Measurements from ENCODE around the gene LILRB1.

LILRB1 gene

DNA sequence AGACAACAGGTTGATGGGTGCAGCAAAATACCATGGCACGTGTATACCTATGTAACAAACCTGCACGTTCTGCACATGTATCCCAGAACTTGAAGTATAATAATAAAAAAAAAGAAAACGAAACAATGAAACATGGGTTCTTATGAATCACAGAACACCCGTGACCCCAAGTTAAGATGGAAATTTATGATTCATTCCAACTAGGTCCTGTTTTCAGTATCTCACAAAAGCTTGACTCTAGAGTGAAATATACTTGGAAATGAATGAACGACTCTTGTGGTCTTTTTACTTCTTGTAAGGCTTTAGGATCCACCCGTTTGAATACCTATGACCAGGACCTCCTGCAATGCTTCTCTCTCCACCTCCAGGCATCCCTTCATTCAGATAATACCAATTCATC lies 29.0 kb downstream of the LILRB1 start:
- no peak for TF ChIP-seq CTCF (conservative IDR thresholded peaks at IDR 0.05; ENCODE audit: control insufficient read depth, insufficient read depth, low read depth, low read length)
- no peak for DNase-seq (ENCODE audit: low read depth)
- H3K4me3 ChIP-seq (ENCODE audit: control insufficient read depth, low read depth, low read length), result no peak overlapping the region

DNA sequence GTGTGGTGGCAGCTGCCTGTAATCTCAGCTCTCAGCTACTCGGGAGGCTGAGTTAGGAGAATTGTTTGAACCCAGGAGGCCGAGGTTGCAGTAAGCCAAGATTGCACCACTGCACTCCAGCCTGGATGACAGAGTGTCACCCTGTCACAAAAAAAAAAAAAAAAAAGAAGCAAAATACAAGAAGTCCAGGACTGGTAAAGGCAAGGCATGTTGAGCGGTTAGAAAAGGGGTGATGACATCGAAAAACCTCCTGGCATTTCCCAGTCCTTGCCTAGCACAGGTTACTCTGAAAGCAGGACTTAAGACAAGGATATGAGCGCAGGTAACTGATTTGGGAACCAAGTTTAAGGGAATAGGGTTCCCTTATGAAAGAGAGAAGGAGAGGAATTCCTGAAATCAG lies 30.0 kb downstream of the LILRB1 start:
- H3K4me3 ChIP-seq (ENCODE audit: control insufficient read depth, low read depth, low read length), result no peak overlapping the region
- TF ChIP-seq CTCF (conservative IDR thresholded peaks at IDR 0.05; ENCODE audit: control insufficient read depth, insufficient read depth, low read depth, low read length), result no peak
- no peak for DNase-seq (ENCODE audit: low read depth)

- no peak for DNase-seq (ENCODE audit: low read depth)
- no peak for TF ChIP-seq CTCF (conservative IDR thresholded peaks at IDR 0.05; ENCODE audit: control insufficient read depth, insufficient read depth, low read depth, low read length)
- no peak overlapping the region for H3K4me3 ChIP-seq (ENCODE audit: control insufficient read depth, low read depth, low read length)
Observed at GRCh38 chr19:54660964-54661363, 30.7 kb downstream of the LILRB1 start.

GRCh38 chr19:54661846-54662481 lies 31.7 kb downstream of the LILRB1 start:
- no peak for DNase-seq (ENCODE audit: low read depth)
- H3K4me3 ChIP-seq (ENCODE audit: control insufficient read depth, low read depth, low read length), result no peak overlapping the region
- no peak for TF ChIP-seq CTCF (conservative IDR thresholded peaks at IDR 0.05; ENCODE audit: control insufficient read depth, insufficient read depth, low read depth, low read length)

DNA sequence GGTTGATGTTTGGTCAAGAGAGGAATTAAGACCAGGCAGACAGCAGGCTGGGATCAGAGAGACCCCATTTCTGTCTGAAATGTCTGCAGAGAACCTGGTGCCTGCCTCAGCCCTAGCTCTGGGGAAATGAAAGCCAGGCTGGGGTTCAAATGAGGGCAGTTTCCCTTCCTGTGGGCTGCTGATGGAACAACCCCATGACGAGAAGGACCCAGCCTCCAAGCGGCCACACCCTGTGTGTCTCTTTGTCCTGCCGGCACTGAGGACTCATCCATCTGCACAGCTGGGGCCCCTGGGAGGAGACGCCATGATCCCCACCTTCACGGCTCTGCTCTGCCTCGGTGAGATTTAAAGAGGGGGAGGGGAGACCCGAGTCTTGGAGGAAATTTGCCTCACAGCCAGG lies 32.4 kb downstream of the LILRB1 start, which contains the start of gene LILRB4:
Gene LILRB4, plus strand, starts transcription at position 256 of the 400 bp plus-strand sequence. Its CDS starts 49 bp downstream, at position 305.
- H3K4me3 ChIP-seq (ENCODE audit: control insufficient read depth, low read depth, low read length), result no peak within 1 kb of the TSS
- no peak for TF ChIP-seq CTCF (conservative IDR thresholded peaks at IDR 0.05; ENCODE audit: control insufficient read depth, insufficient read depth, low read depth, low read length)
- no peak for DNase-seq (ENCODE audit: low read depth)

DNA sequence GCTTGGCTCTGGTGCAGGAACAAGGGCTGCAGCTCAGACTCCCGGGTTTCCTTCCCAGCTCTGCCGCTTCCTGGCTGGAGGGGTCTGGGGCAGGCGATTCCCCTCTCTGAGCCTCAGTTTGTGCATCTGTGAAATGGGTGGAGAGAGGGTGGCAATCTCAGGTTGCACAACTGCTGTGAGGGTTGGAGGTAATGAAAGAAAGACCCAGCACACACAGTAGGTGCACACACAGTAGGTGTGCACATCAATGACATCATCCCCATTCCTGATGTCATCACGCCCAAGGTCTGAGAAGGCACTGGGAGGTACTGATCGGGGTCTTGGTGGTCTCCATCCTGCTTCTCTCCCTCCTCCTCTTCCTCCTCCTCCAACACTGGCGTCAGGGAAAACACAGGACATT lies 35.2 kb downstream of the LILRB1 start:
- no peak overlapping the region for H3K4me3 ChIP-seq (ENCODE audit: control insufficient read depth, low read depth, low read length)
- DNase-seq (ENCODE audit: low read depth), result no peak
- TF ChIP-seq CTCF (conservative IDR thresholded peaks at IDR 0.05; ENCODE audit: control insufficient read depth, insufficient read depth, low read depth, low read length), result no peak

- TF ChIP-seq CTCF (conservative IDR thresholded peaks at IDR 0.05; ENCODE audit: control insufficient read depth, insufficient read depth, low read depth, low read length), result no peak
- no peak overlapping the region for H3K4me3 ChIP-seq (ENCODE audit: control insufficient read depth, low read depth, low read length)
- no peak for DNase-seq (ENCODE audit: low read depth)
Observed at GRCh38 chr19:54667217-54667616, 36.9 kb downstream of the LILRB1 start.

Measured in fibroblast of mammary gland (primary cell).